NB4 (cell line): ENCODE results near the gene UNC5CL.

Experiments
- DNase-seq: peaks from one replicate; pipeline ENCODE4 v3.0.0; 2010; ENCODE audit warnings: low read depth
- H3K4me3 ChIP-seq: one replicate; pipeline ENCODE4 v1.5.1; 2011; ENCODE audit warnings: mild to moderate bottlenecking, low read depth, low read length, moderate library complexity
- MYC ChIP-seq: IDR thresholded peaks from 2 replicates; pipeline ENCODE4 v1.6.1; 2011; ENCODE audit warnings: low read depth, low read length
- POLR2A ChIP-seq: IDR thresholded peaks from 2 replicates; pipeline ENCODE4 v1.6.1; 2011; ENCODE audit warnings: mild to moderate bottlenecking; ENCODE audit not compliant: insufficient read length; ENCODE audit errors: extremely low read depth
- TF ChIP-seq, protein P1 (sequence below): IDR thresholded peaks from 2 replicates; pipeline ENCODE4 v1.6.1; 2011; ENCODE audit warnings: low read depth, low read length
- TF ChIP-seq, protein P2 (sequence below): IDR thresholded peaks from one replicate; pipeline ENCODE4 v1.5.1; 2012; ENCODE audit warnings: low read depth, low read length

UNC5CL gene

GRCh38 chr6:41056768-41057490, 17.9 kb upstream of the UNC5CL start:
- DNase-seq, result no peak
- TF ChIP-seq MYC (no peak), POLR2A (no peak)
- TF ChIP-seq, protein P1, sequence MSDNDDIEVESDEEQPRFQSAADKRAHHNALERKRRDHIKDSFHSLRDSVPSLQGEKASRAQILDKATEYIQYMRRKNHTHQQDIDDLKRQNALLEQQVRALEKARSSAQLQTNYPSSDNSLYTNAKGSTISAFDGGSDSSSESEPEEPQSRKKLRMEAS, result no peak
- TF ChIP-seq, protein P2, sequence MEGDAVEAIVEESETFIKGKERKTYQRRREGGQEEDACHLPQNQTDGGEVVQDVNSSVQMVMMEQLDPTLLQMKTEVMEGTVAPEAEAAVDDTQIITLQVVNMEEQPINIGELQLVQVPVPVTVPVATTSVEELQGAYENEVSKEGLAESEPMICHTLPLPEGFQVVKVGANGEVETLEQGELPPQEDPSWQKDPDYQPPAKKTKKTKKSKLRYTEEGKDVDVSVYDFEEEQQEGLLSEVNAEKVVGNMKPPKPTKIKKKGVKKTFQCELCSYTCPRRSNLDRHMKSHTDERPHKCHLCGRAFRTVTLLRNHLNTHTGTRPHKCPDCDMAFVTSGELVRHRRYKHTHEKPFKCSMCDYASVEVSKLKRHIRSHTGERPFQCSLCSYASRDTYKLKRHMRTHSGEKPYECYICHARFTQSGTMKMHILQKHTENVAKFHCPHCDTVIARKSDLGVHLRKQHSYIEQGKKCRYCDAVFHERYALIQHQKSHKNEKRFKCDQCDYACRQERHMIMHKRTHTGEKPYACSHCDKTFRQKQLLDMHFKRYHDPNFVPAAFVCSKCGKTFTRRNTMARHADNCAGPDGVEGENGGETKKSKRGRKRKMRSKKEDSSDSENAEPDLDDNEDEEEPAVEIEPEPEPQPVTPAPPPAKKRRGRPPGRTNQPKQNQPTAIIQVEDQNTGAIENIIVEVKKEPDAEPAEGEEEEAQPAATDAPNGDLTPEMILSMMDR, result no peak
- H3K4me3 ChIP-seq, result no peak overlapping the region

DNA sequence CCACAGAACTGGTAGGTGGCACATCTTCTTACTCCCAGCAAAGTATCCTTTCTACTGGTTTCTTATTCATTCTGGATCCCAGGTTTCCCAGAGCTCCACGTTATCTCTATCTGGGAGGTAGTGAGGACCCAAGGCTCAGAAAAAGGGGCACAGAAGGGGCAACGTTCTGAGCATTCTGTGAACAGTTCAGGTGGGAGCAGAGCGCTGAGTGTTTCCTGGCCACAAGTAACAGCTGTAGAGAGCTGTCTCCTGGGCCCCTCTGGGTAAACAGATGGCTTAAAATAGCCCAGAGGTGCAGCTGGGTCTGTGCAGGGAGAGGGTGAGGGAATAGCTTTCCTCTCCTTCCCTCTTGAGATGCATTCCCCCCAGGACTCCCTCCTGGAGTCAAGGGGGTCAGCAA, 16.1 kb upstream of the UNC5CL start:
- TF ChIP-seq, protein P1, result no peak
- TF ChIP-seq POLR2A (no peak), MYC (no peak)
- TF ChIP-seq, protein P2, result no peak
- H3K4me3 ChIP-seq, result no peak overlapping the region
- no peak for DNase-seq

DNA sequence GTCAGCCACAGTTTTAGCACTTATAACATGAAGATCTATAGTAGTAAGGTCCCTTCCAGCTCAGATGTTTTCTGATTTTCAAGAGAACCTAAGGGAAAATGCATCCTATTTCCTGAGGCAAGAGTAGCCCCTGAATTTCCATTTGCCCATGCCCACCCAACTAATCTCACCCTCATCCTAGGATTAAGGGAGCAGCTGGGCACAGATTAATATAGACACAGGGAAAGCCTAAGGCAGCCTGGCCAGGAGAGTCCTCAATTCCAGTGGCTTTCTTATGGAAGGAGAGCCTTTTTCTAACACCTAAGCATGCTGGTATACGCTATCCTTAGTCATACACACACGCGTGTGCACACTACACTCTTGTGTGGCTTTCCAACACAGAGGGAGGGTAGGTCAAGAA, 15.5 kb upstream of the UNC5CL start:
- DNase-seq, result no peak
- no peak overlapping the region for H3K4me3 ChIP-seq
- TF ChIP-seq, protein P2, result no peak
- TF ChIP-seq POLR2A, result no peak
- TF ChIP-seq, protein P1, result no peak
- no peak for TF ChIP-seq MYC

- TF ChIP-seq POLR2A, result no peak
- TF ChIP-seq, protein P2, result no peak
- TF ChIP-seq, protein P1, result no peak
- no peak for TF ChIP-seq MYC
- H3K4me3 ChIP-seq, result no peak within 1 kb of the TSS
- no peak for DNase-seq
Measured at GRCh38 chr6:41053041-41053440, 14.0 kb upstream of the UNC5CL start, which contains the start of gene APOBEC2. APOBEC2 (plus strand) TSS chr6:41053202; CDS start chr6:41053348, 146 bp downstream.

GRCh38 chr6:41051873-41052272, 12.9 kb upstream of the UNC5CL start:
- no peak for TF ChIP-seq MYC
- TF ChIP-seq POLR2A, result no peak
- TF ChIP-seq, protein P2, result no peak
- TF ChIP-seq, protein P1, result no peak
- no peak overlapping the region for H3K4me3 ChIP-seq
- peak; percentile 66 for DNase-seq
